Loucy (cell line): ENCODE data around the gene PLPP4.
"Not testable (repeated sequence)": the region's sequence is repeated elsewhere in the genome, so short reads cannot be mapped to it uniquely, and the experiment has no call there.

Experiments
- H2AFZ ChIP-seq: fragments of 200-600 bp; sonication (generic); 2 replicates; pipeline ENCODE4 v1.6.0; 2016; ENCODE audit warnings: antibody characterized with exemption, mild to moderate bottlenecking, low read length, moderate library complexity
- H3F3A ChIP-seq: fragments of 200-600 bp; 2 replicates; pipeline ENCODE4 v1.6.0; 2016; ENCODE audit warnings: antibody characterized with exemption, low read depth, mild to moderate bottlenecking
- H3K27me3 ChIP-seq: fragments of 200-600 bp; sonication (generic); 2 replicates; pipeline ENCODE4 v1.6.1; 2014; ENCODE audit warnings: low read length, mild to moderate bottlenecking; ENCODE audit not compliant: insufficient read depth, poor library complexity, severe bottlenecking
- H3K36me3 ChIP-seq: fragments of 200-600 bp; sonication (generic); 2 replicates; pipeline ENCODE4 v1.6.1; 2016; ENCODE audit warnings: low read length; ENCODE audit not compliant: insufficient read depth
- H3K4me1 ChIP-seq: fragments of 200-600 bp; sonication (generic); 2 replicates; pipeline ENCODE4 v1.5.1; 2014; ENCODE audit warnings: low read length, mild to moderate bottlenecking; ENCODE audit not compliant: insufficient read depth, poor library complexity, severe bottlenecking
- H3K4me2 ChIP-seq: fragments of 200-600 bp; sonication (generic); 2 replicates; pipeline ENCODE4 v1.6.0; 2014; ENCODE audit warnings: antibody characterized with exemption, low read length, low read depth, mild to moderate bottlenecking; ENCODE audit not compliant: poor library complexity, severe bottlenecking
- H3K4me3 ChIP-seq: fragments of 200-600 bp; sonication (generic); 2 replicates; pipeline ENCODE4 v1.5.1; 2014; ENCODE audit warnings: low read length, mild to moderate bottlenecking, mixed read lengths; ENCODE audit not compliant: poor library complexity, severe bottlenecking
- H3K79me2 ChIP-seq: fragments of 200-600 bp; sonication (generic); 2 replicates; pipeline ENCODE4 v1.6.1; 2014; ENCODE audit warnings: low read length; ENCODE audit not compliant: insufficient read depth
- H3K9ac ChIP-seq: fragments of 200-600 bp; sonication (generic); 2 replicates; pipeline ENCODE4 v1.6.0; 2014; ENCODE audit warnings: mild to moderate bottlenecking, low read depth, low read length, moderate library complexity; ENCODE audit not compliant: poor library complexity, severe bottlenecking
- H3K9me2 ChIP-seq: fragments of 200-600 bp; sonication (generic); replicated peaks from 2 replicates; pipeline ENCODE4 v1.6.1; 2016; ENCODE audit warnings: low read depth, low read length, mixed read lengths
- H3K9me3 ChIP-seq: fragments of 200-600 bp; sonication (generic); 2 replicates; pipeline ENCODE4 v1.6.1; 2014; ENCODE audit warnings: mild to moderate bottlenecking, antibody characterized with exemption, low read length, low read depth; ENCODE audit not compliant: insufficient read depth
- H4K20me1 ChIP-seq: fragments of 200-600 bp; sonication (generic); 2 replicates; pipeline ENCODE4 v1.6.0; 2014; ENCODE audit warnings: antibody characterized with exemption, low read length, mild to moderate bottlenecking; ENCODE audit not compliant: insufficient read depth, poor library complexity, severe bottlenecking
- EZH2phosphoT487 ChIP-seq: fragments of 200-600 bp; IDR thresholded peaks from 2 replicates; pipeline ENCODE4 v1.6.1; 2018; ENCODE audit warnings: antibody characterized with exemption, mild to moderate bottlenecking, moderate library complexity, borderline replicate concordance
- TF ChIP-seq, protein P1 (sequence below): fragments of 200-600 bp; sonication (generic); conservative IDR thresholded peaks from 2 replicates; pipeline ENCODE4 v1.5.1; 2014; ENCODE audit warnings: mild to moderate bottlenecking, antibody characterized with exemption, low read length

PLPP4 gene

GRCh38 chr10:120495226-120496009 lies 38.4 kb downstream of the PLPP4 start:
- Histone ChIP-seq H3K4me3 (no peak overlapping the region), H4K20me1 (no peaks in the 10 kb centered on the region), H3K27me3 (no peaks in the 10 kb centered on the region), H3K9me3 (no peaks in the 10 kb centered on the region), H3F3A (no peaks in the 10 kb centered on the region), H3K4me2 (no peak overlapping the region), H3K79me2 (no peaks in the 10 kb centered on the region), H3K36me3 (no peaks in the 10 kb centered on the region), H3K9me2 (no peaks in the 10 kb centered on the region), H3K9ac (no peak overlapping the region), H3K4me1 (peaks cover 18% of the 10 kb centered on the region), H2AFZ (no peak overlapping the region)
- TF ChIP-seq EZH2phosphoT487 = no peak
- TF ChIP-seq, protein P1, sequence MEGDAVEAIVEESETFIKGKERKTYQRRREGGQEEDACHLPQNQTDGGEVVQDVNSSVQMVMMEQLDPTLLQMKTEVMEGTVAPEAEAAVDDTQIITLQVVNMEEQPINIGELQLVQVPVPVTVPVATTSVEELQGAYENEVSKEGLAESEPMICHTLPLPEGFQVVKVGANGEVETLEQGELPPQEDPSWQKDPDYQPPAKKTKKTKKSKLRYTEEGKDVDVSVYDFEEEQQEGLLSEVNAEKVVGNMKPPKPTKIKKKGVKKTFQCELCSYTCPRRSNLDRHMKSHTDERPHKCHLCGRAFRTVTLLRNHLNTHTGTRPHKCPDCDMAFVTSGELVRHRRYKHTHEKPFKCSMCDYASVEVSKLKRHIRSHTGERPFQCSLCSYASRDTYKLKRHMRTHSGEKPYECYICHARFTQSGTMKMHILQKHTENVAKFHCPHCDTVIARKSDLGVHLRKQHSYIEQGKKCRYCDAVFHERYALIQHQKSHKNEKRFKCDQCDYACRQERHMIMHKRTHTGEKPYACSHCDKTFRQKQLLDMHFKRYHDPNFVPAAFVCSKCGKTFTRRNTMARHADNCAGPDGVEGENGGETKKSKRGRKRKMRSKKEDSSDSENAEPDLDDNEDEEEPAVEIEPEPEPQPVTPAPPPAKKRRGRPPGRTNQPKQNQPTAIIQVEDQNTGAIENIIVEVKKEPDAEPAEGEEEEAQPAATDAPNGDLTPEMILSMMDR = no peak

GRCh38 chr10:120499883-120500282 lies 42.9 kb downstream of the PLPP4 start:
- Histone ChIP-seq H3K9me2 (no peaks in the 10 kb centered on the region), H3K9me3 (no peaks in the 10 kb centered on the region), H3F3A (no peaks in the 10 kb centered on the region), H4K20me1 (no peaks in the 10 kb centered on the region), H2AFZ (no peak overlapping the region), H3K4me1 (peaks cover 3% of the 10 kb centered on the region), H3K9ac (no peak overlapping the region), H3K27me3 (no peaks in the 10 kb centered on the region), H3K4me2 (no peak overlapping the region), H3K36me3 (no peaks in the 10 kb centered on the region), H3K79me2 (no peaks in the 10 kb centered on the region), H3K4me3 (no peak overlapping the region)
- no peak for TF ChIP-seq EZH2phosphoT487
- TF ChIP-seq, protein P1 = no peak

- Histone ChIP-seq H3F3A (no peaks in the 10 kb centered on the region), H2AFZ (no peak overlapping the region), H3K4me1 (peaks cover 17% of the 10 kb centered on the region), H3K9me2 (no peaks in the 10 kb centered on the region), H3K36me3 (no peaks in the 10 kb centered on the region), H3K9ac (no peak overlapping the region), H3K79me2 (no peaks in the 10 kb centered on the region), H3K4me2 (no peak overlapping the region), H4K20me1 (no peaks in the 10 kb centered on the region), H3K27me3 (no peaks in the 10 kb centered on the region), H3K4me3 (no peak overlapping the region), H3K9me3 (no peaks in the 10 kb centered on the region)
- TF ChIP-seq, protein P1 = no peak
- no peak for TF ChIP-seq EZH2phosphoT487
Observed at GRCh38 chr10:120503689-120504088, 46.7 kb downstream of the PLPP4 start.

DNA sequence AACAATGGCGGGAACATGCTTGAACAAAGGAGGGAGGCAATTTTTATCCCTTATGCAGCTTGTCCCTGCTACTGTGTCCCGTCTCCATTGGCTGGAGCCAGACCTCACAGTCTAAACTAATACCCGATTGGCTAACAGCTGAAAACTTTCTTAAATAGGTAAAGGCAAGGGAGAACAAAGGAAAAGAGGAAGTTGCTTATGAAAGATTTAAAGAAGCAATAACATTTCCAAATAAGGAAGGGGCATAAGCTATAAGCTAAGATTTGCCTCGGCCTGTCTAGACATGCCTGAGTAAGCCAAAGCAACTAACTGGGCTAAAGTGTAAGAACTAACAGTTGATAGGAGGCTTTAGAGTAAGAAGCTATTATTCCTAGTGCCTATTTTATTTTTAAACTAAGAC lies 47.2 kb downstream of the PLPP4 start:
- not testable (repeated sequence) for H3K4me3 ChIP-seq, H3K9me3 ChIP-seq, H3K9ac ChIP-seq, H3K9me2 ChIP-seq, H2AFZ ChIP-seq, H3F3A ChIP-seq, H3K27me3 ChIP-seq, H4K20me1 ChIP-seq, H3K36me3 ChIP-seq, H3K4me2 ChIP-seq, H3K79me2 ChIP-seq
- peaks cover 17% of the 10 kb centered on the region for H3K4me1 ChIP-seq
